ENCODE measurements around the gene CCR5AS.

- TF ChIP-seq, protein P1, sequence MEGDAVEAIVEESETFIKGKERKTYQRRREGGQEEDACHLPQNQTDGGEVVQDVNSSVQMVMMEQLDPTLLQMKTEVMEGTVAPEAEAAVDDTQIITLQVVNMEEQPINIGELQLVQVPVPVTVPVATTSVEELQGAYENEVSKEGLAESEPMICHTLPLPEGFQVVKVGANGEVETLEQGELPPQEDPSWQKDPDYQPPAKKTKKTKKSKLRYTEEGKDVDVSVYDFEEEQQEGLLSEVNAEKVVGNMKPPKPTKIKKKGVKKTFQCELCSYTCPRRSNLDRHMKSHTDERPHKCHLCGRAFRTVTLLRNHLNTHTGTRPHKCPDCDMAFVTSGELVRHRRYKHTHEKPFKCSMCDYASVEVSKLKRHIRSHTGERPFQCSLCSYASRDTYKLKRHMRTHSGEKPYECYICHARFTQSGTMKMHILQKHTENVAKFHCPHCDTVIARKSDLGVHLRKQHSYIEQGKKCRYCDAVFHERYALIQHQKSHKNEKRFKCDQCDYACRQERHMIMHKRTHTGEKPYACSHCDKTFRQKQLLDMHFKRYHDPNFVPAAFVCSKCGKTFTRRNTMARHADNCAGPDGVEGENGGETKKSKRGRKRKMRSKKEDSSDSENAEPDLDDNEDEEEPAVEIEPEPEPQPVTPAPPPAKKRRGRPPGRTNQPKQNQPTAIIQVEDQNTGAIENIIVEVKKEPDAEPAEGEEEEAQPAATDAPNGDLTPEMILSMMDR (IDR thresholded peaks at IDR 0.05) = no peak
- no peak for TF ChIP-seq POLR2A (IDR thresholded peaks at IDR 0.05)
Measured at GRCh38 chr3:46360907-46361306, 46.0 kb downstream of the CCR5AS start.
